Progenitor cell of endocrine pancreas (in vitro differentiated cells): ENCODE data around the gene CRTAP. TPM values are rescaled to one million over a fixed set of nuclear protein-coding genes. Genes with fewer than 3 reads are reported as not detected.

Experiments used
- DNase-seq: peaks from one replicate; pipeline ENCODE4 v3.0.0; 2021; ENCODE audit warnings: low spot score; ENCODE audit not compliant: unreplicated experiment
- H3K27ac Mint-ChIP-seq: 2 replicates; pipeline ENCODE4 v1.8.0; 2021; ENCODE audit warnings: mild to moderate bottlenecking, moderate library complexity, mixed read lengths
- H3K27me3 Mint-ChIP-seq: 2 replicates; pipeline ENCODE4 v1.8.0; 2021; ENCODE audit warnings: mixed read lengths
- H3K36me3 Mint-ChIP-seq: 2 replicates; pipeline ENCODE4 v1.8.0; 2022; ENCODE audit warnings: mixed read lengths; ENCODE audit not compliant: insufficient read depth
- H3K4me1 Mint-ChIP-seq: 2 replicates; pipeline ENCODE4 v1.8.0; 2021; ENCODE audit warnings: low read depth, mixed read lengths
- H3K4me3 Mint-ChIP-seq: 2 replicates; pipeline ENCODE4 v1.8.0; 2021; ENCODE audit warnings: low read depth, mild to moderate bottlenecking, moderate library complexity, mixed read lengths
- H3K9me3 Mint-ChIP-seq: 2 replicates; pipeline ENCODE4 v1.8.0; 2021; ENCODE audit warnings: low read depth, mixed read lengths
- CTCF ChIP-seq: fragments of 200-600 bp; sonication (generic); IDR thresholded peaks from one replicate; pipeline ENCODE4 v1.5.0; 2021; ENCODE audit warnings: antibody characterized with exemption, mild to moderate bottlenecking; ENCODE audit not compliant: unreplicated experiment
- total RNA-seq: library from RNA; stranded (reverse); gene quantifications from 2 replicates; pipeline ENCODE4 v1.2.1, GENCODE V29; 2021

CRTAP gene
- total RNA-seq, 1 donor from 2014 or later = 66.9 TPM

GRCh38 chr3:33128706-33129105 is 14.9 kb downstream of the CRTAP start:
- Mint-ChIP-seq H3K4me1 (no peaks in the 10 kb centered on the region), H3K9me3 (no peaks in the 10 kb centered on the region), H3K27me3 (no peaks in the 10 kb centered on the region), H3K36me3 (peaks cover 9% of the 10 kb centered on the region), H3K27ac (no peak overlapping the region), H3K4me3 (no peak overlapping the region)
- no peak for TF ChIP-seq CTCF
- DNase-seq = no peak

DNA sequence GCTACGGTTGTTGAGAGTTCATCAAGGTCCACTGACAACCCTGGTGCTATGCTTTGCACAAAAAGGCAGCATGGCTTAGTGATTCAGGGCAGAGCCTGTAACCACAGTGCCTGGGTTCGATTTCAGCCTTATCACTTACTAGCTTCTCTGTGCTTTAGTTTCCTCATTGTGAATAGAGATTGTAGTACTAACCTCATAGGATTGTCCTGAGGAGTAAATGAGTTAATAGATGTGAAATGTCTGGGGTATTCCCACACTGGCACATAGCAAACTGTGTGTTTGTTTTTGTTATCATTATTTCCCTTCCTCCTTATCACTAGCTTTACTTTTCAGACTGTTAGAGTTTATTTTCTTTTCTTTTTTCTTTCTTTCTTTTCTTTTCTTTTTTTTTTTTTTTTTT is 16.3 kb downstream of the CRTAP start:
- Mint-ChIP-seq H3K4me1 (no peaks in the 10 kb centered on the region), H3K27me3 (no peaks in the 10 kb centered on the region), H3K27ac (no peak overlapping the region), H3K36me3 (peaks cover 6% of the 10 kb centered on the region), H3K4me3 (no peak overlapping the region), H3K9me3 (no peaks in the 10 kb centered on the region)
- DNase-seq = no peak
- TF ChIP-seq CTCF = no peak

- Mint-ChIP-seq H3K27me3 (no peaks in the 10 kb centered on the region), H3K36me3 (no peaks in the 10 kb centered on the region), H3K27ac (no peak overlapping the region), H3K9me3 (no peaks in the 10 kb centered on the region), H3K4me3 (no peak overlapping the region), H3K4me1 (no peaks in the 10 kb centered on the region)
- peak; percentile 82 for TF ChIP-seq CTCF
- DNase-seq = peak; percentile 33
Observed at GRCh38 chr3:33131331-33132018, 17.7 kb downstream of the CRTAP start.

DNA sequence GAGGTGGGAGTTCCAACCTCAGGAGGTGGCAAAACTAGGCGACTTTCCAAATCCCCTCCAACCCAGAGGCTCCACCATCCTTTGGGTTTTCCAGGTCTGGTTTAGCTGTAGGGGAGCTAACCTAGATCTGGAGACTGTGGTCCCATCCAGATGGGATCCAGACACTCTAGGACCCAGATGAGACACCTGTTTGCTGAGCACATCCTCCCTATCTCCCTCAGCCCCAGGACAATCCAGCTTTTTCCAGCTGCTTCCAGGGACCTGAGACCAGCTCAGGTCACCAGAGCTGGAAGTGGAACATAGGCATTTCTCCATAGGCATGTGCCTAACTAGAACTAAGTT is 18.2 kb downstream of the CRTAP start:
- no peak for TF ChIP-seq CTCF
- Mint-ChIP-seq H3K36me3 (no peaks in the 10 kb centered on the region), H3K4me3 (no peak overlapping the region), H3K27me3 (no peaks in the 10 kb centered on the region), H3K9me3 (no peaks in the 10 kb centered on the region), H3K4me1 (no peaks in the 10 kb centered on the region), H3K27ac (no peak overlapping the region)
- DNase-seq = no peak

- Mint-ChIP-seq H3K27ac (no peak overlapping the region), H3K36me3 (peaks cover 2% of the 10 kb centered on the region), H3K27me3 (no peaks in the 10 kb centered on the region), H3K4me1 (no peaks in the 10 kb centered on the region), H3K4me3 (no peak overlapping the region), H3K9me3 (no peaks in the 10 kb centered on the region)
- TF ChIP-seq CTCF = no peak
- no peak for DNase-seq
Observed at GRCh38 chr3:33134026-33134625, 20.3 kb downstream of the CRTAP start.
